AG04449 (cell line): ENCODE results near the gene RHBG.

Source experiments
- CTCF ChIA-PET: fragments of 350-600 bp; formaldehyde crosslinking; extraction: SDS; loops from one replicate; lab custom pipeline; 2021; ENCODE audit warnings: antibody characterized with exemption; lab: Yijun Ruan, JAX
- POLR2A ChIA-PET: fragments of 400-600, 350-600 bp; formaldehyde crosslinking; extraction: SDS; loops from one replicate; lab custom pipeline; 2020; ENCODE audit warnings: antibody characterized with exemption, inconsistent platforms; lab: Yijun Ruan, JAX
- DNase-seq: peaks from one replicate; pipeline ENCODE4 v3.0.0-alpha.2; 2010; ENCODE audit warnings: low read depth, low spot score
- H3K4me3 ChIP-seq: 2 replicates; pipeline ENCODE4 v1.5.1; 2011; ENCODE audit warnings: low read depth, mild to moderate bottlenecking, control low read depth, low read length
- CTCF ChIP-seq: IDR thresholded peaks from one replicate; pipeline ENCODE4 v1.5.1; 2011; ENCODE audit warnings: mild to moderate bottlenecking, moderate library complexity, low read length, control low read depth, inconsistent platforms; ENCODE audit not compliant: insufficient read depth; ENCODE audit errors: missing control alignments

Gene RHBG

GRCh38 chr1:156431769-156432668 is 63.0 kb downstream of the RHBG start:
- no peak for DNase-seq
- H3K4me3 ChIP-seq: no peak overlapping the region
- TF ChIP-seq CTCF: no peak
- ChIA-PET CTCF (interaction anchor here (0.5 to 9.7 kb wide), 7 partner anchors 9 to 229 kb away, joined by 3 to 134 read pairs (median 4); no protein-coding TSS in a partner anchor), POLR2A (no interaction called here)

GRCh38 chr1:156432669-156433018 is 63.6 kb downstream of the RHBG start:
- TF ChIP-seq CTCF: no peak
- ChIA-PET POLR2A (no interaction called here), CTCF (interaction anchor here (1.1 to 9.7 kb wide), 5 partner anchors 9 to 48 kb away, joined by 3 to 134 read pairs (median 17); no protein-coding TSS in a partner anchor)
- H3K4me3 ChIP-seq: no peak overlapping the region
- DNase-seq: no peak

- no peak overlapping the region for H3K4me3 ChIP-seq
- POLR2A ChIA-PET: no interaction called here
- no peak for DNase-seq
- CTCF ChIA-PET: interaction anchor here (1.1 to 9.7 kb wide), 4 partner anchors 10 to 48 kb away, joined by 3 to 134 read pairs (median 41); no protein-coding TSS in a partner anchor
- TF ChIP-seq CTCF: no peak
Observed at GRCh38 chr1:156433032-156433431, 64.0 kb downstream of the RHBG start.

GRCh38 chr1:156433602-156434001 is 64.6 kb downstream of the RHBG start:
- POLR2A ChIA-PET: no interaction called here
- no peak for TF ChIP-seq CTCF
- CTCF ChIA-PET: interaction anchor here (1.1 to 9.7 kb wide), 5 partner anchors 9 to 226 kb away, joined by 3 to 134 read pairs (median 17); no protein-coding TSS in a partner anchor
- no peak overlapping the region for H3K4me3 ChIP-seq
- DNase-seq: no peak
